Left ventricle myocardium superior (tissue), 1 donor: Measurements from ENCODE around the gene MAP4K4. TPM values are rescaled to one million over a fixed set of nuclear protein-coding genes. Genes with fewer than 3 reads are reported as not detected.

ENCODE experiments used
- ATAC-seq: fragments of 200-7000 bp; cut with Tn5 transposase; one replicate; pipeline ENCODE4 v1.9.1; 2020; ENCODE audit warnings: mild to moderate bottlenecking, moderate library complexity
- DNase-seq: peaks from one replicate; pipeline ENCODE4 v3.0.0-alpha.2; 2020
- intact Hi-C: fragments of 100-400 bp; cut with micrococcal nuclease; formaldehyde crosslinking; loops from one replicate; pipeline ENCODE4 v1.11.0; 2022
- total RNA-seq: library from RNA; stranded (reverse); fragmentation: NEBNext Ultra II Directional; extraction: Animal tissue kit (Norgen Biotek cat#: 25700); gene quantifications from one replicate; pipeline ENCODE4 v1.2.1, GENCODE V29; 2021
- donor health status: DM: no; HTN: yes; CAD: no; lungs with severe emphysema.

Gene MAP4K4
- total RNA-seq, 1 donor from 2014 or later, result 99.5 TPM

GRCh38 chr2:101868525-101868924 lies 171.0 kb downstream of the MAP4K4 start:
- no peak for DNase-seq
- no peak for ATAC-seq
- intact Hi-C loops, result no loop called here

GRCh38 chr2:101869527-101869926 lies 172.0 kb downstream of the MAP4K4 start:
- no peak for DNase-seq
- ATAC-seq, result no peak
- intact Hi-C loops, result no loop called here

GRCh38 chr2:101870444-101870843 lies 172.9 kb downstream of the MAP4K4 start:
- intact Hi-C loops, result no loop called here
- DNase-seq (no peak), ATAC-seq (no peak)

GRCh38 chr2:101871480-101871879 lies 174.0 kb downstream of the MAP4K4 start:
- intact Hi-C loops, result no loop called here
- DNase-seq (no peak), ATAC-seq (no peak)

GRCh38 chr2:101872480-101872879 lies 175.0 kb downstream of the MAP4K4 start:
- intact Hi-C loops, result no loop called here
- ATAC-seq, result peak; percentile 60
- DNase-seq, result no peak

GRCh38 chr2:101873543-101873942 lies 176.0 kb downstream of the MAP4K4 start:
- ATAC-seq, result no peak
- DNase-seq, result no peak
- intact Hi-C loops, result no loop called here

- no peak for DNase-seq
- intact Hi-C loops, result no loop called here
- no peak for ATAC-seq
Observed at GRCh38 chr2:101874069-101874468, 176.6 kb downstream of the MAP4K4 start.

GRCh38 chr2:101879466-101879865 lies 182.0 kb downstream of the MAP4K4 start:
- ATAC-seq (no peak), DNase-seq (no peak)
- intact Hi-C loops, result no loop called here

- intact Hi-C loops, result no loop called here
- ATAC-seq (no peak), DNase-seq (no peak)
Observed at GRCh38 chr2:101881131-101881530, 183.6 kb downstream of the MAP4K4 start.

- intact Hi-C loops, result no loop called here
- ATAC-seq (no peak), DNase-seq (no peak)
Observed at GRCh38 chr2:101882769-101883307, 185.3 kb downstream of the MAP4K4 start.

- peak; percentile 66 for ATAC-seq
- no peak for DNase-seq
- intact Hi-C loops, result no loop called here
Observed at GRCh38 chr2:101883860-101884259, 186.4 kb downstream of the MAP4K4 start.

- ATAC-seq, result no peak
Observed at GRCh38 chr2:101884423-101884822, 186.9 kb downstream of the MAP4K4 start.

GRCh38 chr2:101887328-101887727 lies 189.8 kb downstream of the MAP4K4 start:
- ATAC-seq (no peak), DNase-seq (no peak)
- intact Hi-C loops, result no loop called here

More at GRCh38 chr2:101884423-101884822, 186.9 kb downstream of the MAP4K4 start:
- no peak for DNase-seq
- intact Hi-C loops, result no loop called here

- no peak for ATAC-seq
- no peak for DNase-seq
- intact Hi-C loops, result no loop called here
Observed at GRCh38 chr2:101889460-101890098, 192.1 kb downstream of the MAP4K4 start.

GRCh38 chr2:101892377-101892776 lies 194.9 kb downstream of the MAP4K4 start:
- intact Hi-C loops, result no loop called here
- DNase-seq (no peak), ATAC-seq (no peak)

- ATAC-seq, result no peak
- intact Hi-C loops, result no loop called here
- no peak for DNase-seq
Observed at GRCh38 chr2:101893681-101894381, 196.3 kb downstream of the MAP4K4 start.

- DNase-seq, result no peak
- ATAC-seq, result no peak
- intact Hi-C loops, result no loop called here
Observed at GRCh38 chr2:101895039-101895438, 197.5 kb downstream of the MAP4K4 start.

GRCh38 chr2:101895819-101896322 lies 198.4 kb downstream of the MAP4K4 start:
- intact Hi-C loops, result no loop called here
- no peak for ATAC-seq
- DNase-seq, result no peak

GRCh38 chr2:101897301-101897700 lies 199.8 kb downstream of the MAP4K4 start:
- intact Hi-C loops, result no loop called here
- ATAC-seq, result peak; percentile 81

GRCh38 chr2:101899265-101899664 lies 201.8 kb downstream of the MAP4K4 start:
- intact Hi-C loops, result no loop called here

More at GRCh38 chr2:101897301-101897700, 199.8 kb downstream of the MAP4K4 start:
- DNase-seq, result no peak

More at GRCh38 chr2:101899265-101899664, 201.8 kb downstream of the MAP4K4 start:
- ATAC-seq, result no peak
- DNase-seq, result no peak
